GM06990 (cell line): ENCODE measurements around the gene PRKCH.
"Not testable (repeated sequence)": the region's sequence is repeated elsewhere in the genome, so short reads cannot be mapped to it uniquely, and the experiment has no call there.

Experiments
- DNase-seq: peaks from one replicate; pipeline ENCODE4 v3.0.0-alpha.2; 2011; ENCODE audit not compliant: insufficient read length; ENCODE audit errors: extremely low read depth
- H3K27me3 ChIP-seq: replicated peaks from 2 replicates; pipeline ENCODE4 v1.6.0; 2011; ENCODE audit warnings: low read length; ENCODE audit not compliant: control insufficient read depth, insufficient read depth
- H3K36me3 ChIP-seq: 2 replicates; pipeline ENCODE4 v1.5.1; 2011; ENCODE audit warnings: low read length; ENCODE audit not compliant: control insufficient read depth, insufficient read depth
- H3K4me3 ChIP-seq: replicated peaks from 2 replicates; pipeline ENCODE4 v1.5.1; 2011; ENCODE audit warnings: low read depth, mild to moderate bottlenecking, control low read depth, low read length
- CTCF ChIP-seq: IDR thresholded peaks from 2 replicates; pipeline ENCODE4 v1.5.1; 2011; ENCODE audit warnings: low read length, control low read depth, mild to moderate bottlenecking, inconsistent platforms; ENCODE audit not compliant: insufficient read depth, poor library complexity, severe bottlenecking

PRKCH gene

GRCh38 chr14:61526405-61527312 lies 205.3 kb downstream of the PRKCH start:
- H3K36me3 ChIP-seq = peaks cover 2% of the 10 kb centered on the region
- no peak for TF ChIP-seq CTCF
- DNase-seq = no peak
- H3K27me3 ChIP-seq = no peaks in the 10 kb centered on the region
- no peak overlapping the region for H3K4me3 ChIP-seq

DNA sequence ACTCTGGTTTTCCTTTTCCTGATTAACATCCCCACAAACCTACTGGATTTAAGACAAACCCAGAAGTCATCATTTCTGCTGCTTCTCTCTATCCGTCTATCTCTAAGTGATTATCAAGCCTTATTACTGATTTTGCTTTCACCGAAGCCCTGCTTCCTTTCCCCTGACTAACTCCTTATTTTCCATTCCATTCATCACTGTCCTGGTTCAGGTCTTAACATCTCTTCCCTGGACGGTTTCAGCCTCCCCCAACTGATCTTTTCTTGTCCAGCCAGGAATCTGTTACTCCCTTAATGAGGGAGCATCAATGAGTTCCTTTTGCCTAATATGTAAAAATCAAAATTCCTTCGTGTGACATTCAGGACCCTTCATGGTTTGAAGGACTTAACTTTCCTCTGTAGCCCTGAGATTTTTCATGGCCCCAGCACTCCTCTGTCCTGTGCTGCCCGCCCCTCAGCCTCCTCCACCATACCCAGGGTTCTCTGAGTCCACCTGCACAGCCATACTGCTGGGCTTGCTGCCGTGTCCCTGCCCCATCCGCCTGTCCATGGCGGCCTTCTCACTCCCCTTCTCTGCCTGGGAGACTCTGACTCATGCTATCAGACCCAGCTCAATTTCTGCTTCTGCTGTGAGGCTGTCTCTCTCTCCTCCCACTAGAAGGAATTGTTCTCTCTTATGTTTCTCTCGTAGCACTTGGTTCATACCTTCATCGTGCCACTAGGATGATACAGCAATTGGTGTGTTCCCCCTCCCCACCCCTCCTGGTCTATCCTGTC lies 206.1 kb downstream of the PRKCH start:
- no peaks in the 10 kb centered on the region for H3K27me3 ChIP-seq
- TF ChIP-seq CTCF = no peak
- no peak for DNase-seq
- no peak overlapping the region for H3K4me3 ChIP-seq
- peaks cover 2% of the 10 kb centered on the region for H3K36me3 ChIP-seq

GRCh38 chr14:61528591-61529021 lies 207.2 kb downstream of the PRKCH start:
- Histone ChIP-seq H3K27me3 (no peaks in the 10 kb centered on the region), H3K4me3 (no peak overlapping the region), H3K36me3 (peaks cover 2% of the 10 kb centered on the region)
- no peak for DNase-seq
- TF ChIP-seq CTCF = no peak

DNA sequence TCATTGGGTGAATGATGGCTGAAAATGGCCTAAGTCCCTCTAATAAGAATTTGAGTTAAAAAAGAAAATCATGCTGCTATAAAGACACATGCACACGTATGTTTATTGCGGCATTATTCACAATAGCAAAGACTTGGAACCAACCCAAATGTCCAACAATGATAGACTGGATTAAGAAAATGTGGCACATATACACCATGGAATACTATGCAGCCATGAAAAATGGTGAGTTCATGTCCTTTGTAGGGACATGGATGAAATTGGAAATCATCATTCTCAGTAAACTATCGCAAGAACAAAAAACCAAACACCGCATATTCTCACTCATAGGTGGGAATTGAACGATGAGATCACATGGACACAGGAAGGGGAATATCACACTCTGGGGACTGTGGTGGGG lies 208.0 kb downstream of the PRKCH start:
- DNase-seq, H3K27me3 ChIP-seq, H3K36me3 ChIP-seq, H3K4me3 ChIP-seq: not testable (repeated sequence)

GRCh38 chr14:61530296-61530695 lies 208.9 kb downstream of the PRKCH start:
- H3K36me3 ChIP-seq = peaks cover 2% of the 10 kb centered on the region
- DNase-seq = no peak
- no peaks in the 10 kb centered on the region for H3K27me3 ChIP-seq

More at GRCh38 chr14:61530296-61530695, 208.9 kb downstream of the PRKCH start:
- no peak overlapping the region for H3K4me3 ChIP-seq
- TF ChIP-seq CTCF = no peak
